Choroid plexus epithelial cell (primary cell): ENCODE measurements around the gene GRIN3A.
A peak's percentile ranks its signal among the peaks of the same experiment; 100 is the strongest.

ENCODE experiments used
- DNase-seq: peaks from one replicate; pipeline ENCODE4 v3.0.0-alpha.2; 2010; ENCODE audit warnings: low read depth
- H3K4me3 ChIP-seq: 2 replicates; pipeline ENCODE4 v1.5.1; 2011; ENCODE audit warnings: low read depth, mild to moderate bottlenecking, control low read depth, low read length, moderate library complexity
- TF ChIP-seq, protein P1 (sequence below): conservative IDR thresholded peaks from 2 replicates; pipeline ENCODE4 v1.5.1; 2011; ENCODE audit warnings: low read depth, mild to moderate bottlenecking, control low read depth, inconsistent platforms, low read length, moderate library complexity

Gene GRIN3A

GRCh38 chr9:101718192-101718591 lies 20.3 kb downstream of the GRIN3A start:
- DNase-seq = no peak
- no peak overlapping the region for H3K4me3 ChIP-seq
- TF ChIP-seq, protein P1, sequence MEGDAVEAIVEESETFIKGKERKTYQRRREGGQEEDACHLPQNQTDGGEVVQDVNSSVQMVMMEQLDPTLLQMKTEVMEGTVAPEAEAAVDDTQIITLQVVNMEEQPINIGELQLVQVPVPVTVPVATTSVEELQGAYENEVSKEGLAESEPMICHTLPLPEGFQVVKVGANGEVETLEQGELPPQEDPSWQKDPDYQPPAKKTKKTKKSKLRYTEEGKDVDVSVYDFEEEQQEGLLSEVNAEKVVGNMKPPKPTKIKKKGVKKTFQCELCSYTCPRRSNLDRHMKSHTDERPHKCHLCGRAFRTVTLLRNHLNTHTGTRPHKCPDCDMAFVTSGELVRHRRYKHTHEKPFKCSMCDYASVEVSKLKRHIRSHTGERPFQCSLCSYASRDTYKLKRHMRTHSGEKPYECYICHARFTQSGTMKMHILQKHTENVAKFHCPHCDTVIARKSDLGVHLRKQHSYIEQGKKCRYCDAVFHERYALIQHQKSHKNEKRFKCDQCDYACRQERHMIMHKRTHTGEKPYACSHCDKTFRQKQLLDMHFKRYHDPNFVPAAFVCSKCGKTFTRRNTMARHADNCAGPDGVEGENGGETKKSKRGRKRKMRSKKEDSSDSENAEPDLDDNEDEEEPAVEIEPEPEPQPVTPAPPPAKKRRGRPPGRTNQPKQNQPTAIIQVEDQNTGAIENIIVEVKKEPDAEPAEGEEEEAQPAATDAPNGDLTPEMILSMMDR = no peak

DNA sequence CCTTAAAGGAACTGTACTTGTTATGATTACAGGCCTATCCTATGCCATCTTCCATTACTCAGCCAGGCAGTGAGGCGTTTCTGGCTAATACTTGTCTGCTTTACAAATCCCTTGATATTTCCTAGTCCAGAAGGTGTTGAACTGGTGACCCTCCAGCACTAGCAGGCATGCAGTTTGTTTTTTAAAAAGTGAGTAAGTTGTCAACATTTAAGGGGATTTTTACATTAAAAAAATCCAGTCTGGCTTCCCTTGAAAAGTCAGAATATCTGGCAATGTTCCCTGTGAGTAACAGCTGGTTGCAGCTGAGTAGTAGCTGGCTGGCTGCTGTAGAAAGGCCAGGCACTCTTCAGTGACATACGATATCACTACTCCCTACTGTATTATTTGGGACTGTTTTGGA lies 21.8 kb downstream of the GRIN3A start:
- DNase-seq = peak; percentile 39
- H3K4me3 ChIP-seq = no peak overlapping the region
- TF ChIP-seq, protein P1 = no peak

GRCh38 chr9:101711330-101711941 lies 27.0 kb downstream of the GRIN3A start:
- H3K4me3 ChIP-seq = no peak overlapping the region
- TF ChIP-seq, protein P1 = peak; percentile 74
- peak; percentile 15 for DNase-seq

DNA sequence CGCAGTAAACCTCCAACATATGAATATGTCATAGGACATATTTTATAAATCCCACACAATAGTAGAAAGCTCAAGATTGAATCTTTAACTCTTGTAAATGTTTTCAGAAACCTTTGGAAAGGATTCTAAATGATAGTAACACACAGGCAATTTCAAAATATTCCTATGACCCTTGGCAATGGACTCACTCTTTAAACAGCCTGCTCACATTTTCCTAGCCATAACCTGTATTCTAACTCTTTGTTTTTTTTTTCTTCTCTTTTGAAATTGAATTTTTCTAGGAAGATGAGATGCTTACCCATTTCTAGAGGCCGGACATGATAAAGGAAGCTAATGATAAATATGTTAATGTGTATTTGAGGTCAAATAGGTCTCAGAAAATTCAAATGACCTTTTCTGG lies 29.6 kb downstream of the GRIN3A start:
- TF ChIP-seq, protein P1 = no peak
- DNase-seq = no peak
- no peak overlapping the region for H3K4me3 ChIP-seq

DNA sequence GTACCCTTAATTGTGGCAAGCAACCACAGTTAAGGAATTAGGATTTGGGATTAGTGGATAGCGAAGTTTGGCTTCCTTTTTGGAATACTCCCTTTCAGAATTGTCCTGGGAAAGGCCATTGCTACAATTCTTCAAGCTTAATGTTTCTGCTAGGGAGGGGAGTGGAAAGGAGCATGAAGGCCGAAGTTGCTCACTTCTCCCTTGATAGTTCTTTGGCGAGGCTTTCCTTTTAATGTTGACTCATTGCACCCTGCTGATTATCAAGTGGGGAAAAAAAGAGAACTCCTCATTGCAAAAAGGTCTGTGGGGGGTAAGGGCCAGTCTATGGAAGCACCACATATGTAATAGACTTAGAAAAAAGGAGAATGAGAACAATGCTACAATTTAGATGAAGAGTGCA lies 30.7 kb downstream of the GRIN3A start:
- H3K4me3 ChIP-seq = no peak overlapping the region
- TF ChIP-seq, protein P1 = no peak

DNA sequence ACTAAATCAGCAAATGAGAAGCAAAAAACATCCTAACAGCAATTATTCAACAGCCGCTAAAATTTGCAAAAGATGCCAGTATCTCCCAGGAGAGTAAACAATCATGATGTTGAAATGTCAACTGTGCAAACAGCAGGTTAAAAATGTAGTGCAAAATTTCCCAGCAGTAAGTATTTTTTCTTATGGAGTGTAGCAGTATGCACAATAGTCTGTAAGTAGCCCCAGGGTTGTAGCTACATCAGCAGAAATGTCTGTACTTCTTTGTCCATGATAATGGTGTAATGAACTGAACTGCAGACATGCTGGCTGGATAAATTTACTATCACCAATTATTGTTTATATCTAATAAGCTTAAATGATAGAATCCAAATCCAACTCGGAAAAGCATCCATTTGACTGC lies 31.4 kb downstream of the GRIN3A start:
- no peak for DNase-seq
- no peak overlapping the region for H3K4me3 ChIP-seq
- TF ChIP-seq, protein P1 = no peak

More for the DNA sequence above, 30.7 kb downstream of the GRIN3A start:
- peak; percentile 26 for DNase-seq

DNA sequence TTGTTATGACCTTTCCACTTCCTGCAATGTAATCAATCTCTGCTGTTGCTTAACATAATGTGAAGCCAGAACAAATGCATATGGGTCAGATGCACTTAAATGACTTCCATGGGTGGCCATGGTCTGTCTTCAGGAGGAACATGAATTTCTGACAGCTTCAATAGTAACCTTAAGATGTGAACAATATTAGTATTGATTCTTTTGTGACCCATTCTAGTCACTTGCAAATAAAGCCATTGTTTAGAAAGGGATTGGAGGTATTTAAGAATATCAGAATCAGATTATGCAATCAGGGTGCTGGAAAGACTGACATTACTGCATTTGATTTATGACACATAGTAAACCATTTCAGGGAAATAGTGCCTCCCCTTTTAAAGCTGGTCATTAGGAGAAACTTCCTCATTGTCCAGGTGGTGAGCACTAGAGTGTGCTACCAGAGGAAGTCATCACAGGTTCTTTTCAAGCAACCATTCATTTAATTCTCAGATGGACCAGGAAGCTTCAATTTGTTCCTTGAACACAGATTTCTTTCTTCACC lies 32.1 kb downstream of the GRIN3A start:
- TF ChIP-seq, protein P1 = no peak
- no peak overlapping the region for H3K4me3 ChIP-seq
- DNase-seq = no peak
